Body of pancreas (tissue), 4 donors: ENCODE data around the gene AZIN2.

Source experiments
- POLR2A ChIP-seq, 3 donors: fragments of 450-650 bp; IDR thresholded peaks; one replicate each; pipeline ENCODE4 v1.6.1; 2016; ENCODE audit warnings: antibody characterized with exemption in 3 of 3, mild to moderate bottlenecking in 2 of 3
- TF ChIP-seq, protein P1 (sequence below), 7 experiments: fragments of 450-650 bp in 4 of 7; fragments of 200-600 bp in 3 of 7; sonication (generic) in 3 of 7; IDR thresholded peaks; one replicate each; pipeline ENCODE4 v1.5.1; 2016 to 2019; ENCODE audit warnings: antibody characterized with exemption in 7 of 7

DNA sequence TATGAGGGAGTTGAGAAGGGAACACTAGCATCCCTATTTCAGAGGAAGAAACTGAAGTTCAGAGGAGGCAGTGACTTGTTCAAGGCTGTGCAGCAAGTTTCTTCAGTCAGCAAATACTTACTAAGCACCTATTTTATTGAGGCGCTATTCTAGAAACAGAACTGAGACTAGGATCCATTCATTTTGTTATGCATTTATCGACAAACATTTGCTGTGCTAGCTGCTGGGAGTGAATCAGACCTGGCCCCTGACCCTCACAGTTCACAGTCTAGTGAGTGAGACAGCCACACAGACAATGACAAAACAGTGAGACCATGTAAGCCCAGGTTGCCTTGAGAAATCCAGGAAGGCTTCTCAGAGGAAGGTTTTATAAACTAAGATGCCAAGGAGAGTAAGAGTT is 72.7 kb downstream of the AZIN2 start:
- TF ChIP-seq, protein P1, sequence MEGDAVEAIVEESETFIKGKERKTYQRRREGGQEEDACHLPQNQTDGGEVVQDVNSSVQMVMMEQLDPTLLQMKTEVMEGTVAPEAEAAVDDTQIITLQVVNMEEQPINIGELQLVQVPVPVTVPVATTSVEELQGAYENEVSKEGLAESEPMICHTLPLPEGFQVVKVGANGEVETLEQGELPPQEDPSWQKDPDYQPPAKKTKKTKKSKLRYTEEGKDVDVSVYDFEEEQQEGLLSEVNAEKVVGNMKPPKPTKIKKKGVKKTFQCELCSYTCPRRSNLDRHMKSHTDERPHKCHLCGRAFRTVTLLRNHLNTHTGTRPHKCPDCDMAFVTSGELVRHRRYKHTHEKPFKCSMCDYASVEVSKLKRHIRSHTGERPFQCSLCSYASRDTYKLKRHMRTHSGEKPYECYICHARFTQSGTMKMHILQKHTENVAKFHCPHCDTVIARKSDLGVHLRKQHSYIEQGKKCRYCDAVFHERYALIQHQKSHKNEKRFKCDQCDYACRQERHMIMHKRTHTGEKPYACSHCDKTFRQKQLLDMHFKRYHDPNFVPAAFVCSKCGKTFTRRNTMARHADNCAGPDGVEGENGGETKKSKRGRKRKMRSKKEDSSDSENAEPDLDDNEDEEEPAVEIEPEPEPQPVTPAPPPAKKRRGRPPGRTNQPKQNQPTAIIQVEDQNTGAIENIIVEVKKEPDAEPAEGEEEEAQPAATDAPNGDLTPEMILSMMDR (IDR thresholded peaks at IDR 0.05): no peak
- no peak for TF ChIP-seq POLR2A (IDR thresholded peaks at IDR 0.05)
